ENCODE measurements around the gene MYO18A. TPM values are rescaled to one million over a fixed set of nuclear protein-coding genes. Genes with fewer than 3 reads are reported as not detected.

The MYO18A gene
- total RNA-seq, 1 donor from 2014 or later: 11.6 TPM

DNA sequence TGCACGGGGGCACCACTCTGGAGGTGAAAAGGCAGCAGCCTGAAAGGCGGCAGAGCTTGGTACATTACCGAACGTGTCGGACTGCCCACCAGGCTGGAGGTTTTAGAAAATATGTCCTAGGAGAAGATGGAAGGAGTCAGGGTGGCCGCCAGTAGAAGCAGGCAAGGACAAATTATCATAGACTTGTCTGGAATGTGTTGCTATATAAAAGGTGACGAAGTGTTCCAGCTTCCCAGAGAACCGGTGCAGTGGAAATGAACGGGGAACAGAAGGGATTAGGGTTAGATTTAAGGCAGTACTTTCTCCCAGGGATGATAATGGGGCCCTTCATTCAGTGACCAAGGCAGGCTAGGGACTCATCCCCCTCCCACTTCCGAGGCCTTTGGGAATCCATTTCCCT, 109.9 kb downstream of the MYO18A start:
- H3K79me2 ChIP-seq (ENCODE audit: low read depth): no peaks in the 10 kb centered on the region
- TF ChIP-seq EZH2 (IDR thresholded peaks at IDR 0.05): no peak
- TF ChIP-seq CTCF (IDR thresholded peaks at IDR 0.05): no peak
- no peak for TF ChIP-seq EZH2phosphoT487 (IDR thresholded peaks at IDR 0.05)
- Mint-ChIP-seq H3K36me3 (no peaks in the 10 kb centered on the region), H3K9me3 (no peaks in the 10 kb centered on the region), H3K27me3 (ENCODE audit: insufficient read depth, low read depth) (peaks cover 8% of the 10 kb centered on the region), H3K4me1 (peaks cover 22% of the 10 kb centered on the region), H3K27ac (no peak overlapping the region), H3K4me3 (no peak overlapping the region)
- H3K4me3 ChIP-seq: no peak overlapping the region
- peaks cover 32% of the 10 kb centered on the region for H3F3A ChIP-seq (ENCODE audit: low read depth)
- peak overlapping the region; percentile 16 for H3K27ac ChIP-seq
- H3K4me2 ChIP-seq: peak overlapping the region; percentile 29
- H3K4me1 ChIP-seq: peaks cover 32% of the 10 kb centered on the region
- no peaks in the 10 kb centered on the region for H3K36me3 ChIP-seq
- H3K9ac ChIP-seq: no peak overlapping the region
- H3K27me3 ChIP-seq: no peaks in the 10 kb centered on the region
- no peaks in the 10 kb centered on the region for H3K9me3 ChIP-seq (ENCODE audit: low read depth)
- DNase-seq (ENCODE audit: low spot score): peak; percentile 51
- H2AFZ ChIP-seq (replicated peaks): no peak overlapping the region
- H4K20me1 ChIP-seq (ENCODE audit: low read depth): no peaks in the 10 kb centered on the region

- DNase-seq (ENCODE audit: low spot score): no peak
- H3K36me3 ChIP-seq: no peaks in the 10 kb centered on the region
These were observed 110.6 kb downstream of the MYO18A start for GRCh38 chr17:29069526-29070041.

DNA sequence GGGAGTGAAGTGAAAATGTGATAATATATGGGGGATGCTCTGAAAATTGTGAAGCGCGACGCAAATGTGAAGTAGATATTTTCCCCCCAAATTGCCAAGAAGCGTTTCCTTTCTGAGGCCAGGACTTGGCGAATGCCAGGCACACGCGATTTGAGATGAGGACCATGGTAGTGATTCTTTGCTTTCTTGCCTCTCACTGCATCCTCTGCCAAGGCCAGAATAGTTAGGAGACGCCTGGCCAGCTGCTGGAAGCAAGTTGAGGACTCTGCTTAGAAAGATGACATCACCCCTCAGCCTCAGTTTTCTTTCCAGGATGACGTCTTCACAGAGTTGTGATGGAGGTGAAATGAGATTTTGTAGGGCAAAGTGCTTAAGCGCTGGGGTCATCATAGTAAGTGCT, 111.4 kb downstream of the MYO18A start:
- no peak overlapping the region for H3K4me2 ChIP-seq
- no peaks in the 10 kb centered on the region for H3K9me3 ChIP-seq (ENCODE audit: low read depth)
- H3K4me3 ChIP-seq: no peak overlapping the region
- H3K9me3 Mint-ChIP-seq: no peaks in the 10 kb centered on the region
- no peak overlapping the region for H3K27ac Mint-ChIP-seq
- peaks cover 8% of the 10 kb centered on the region for H3K27me3 Mint-ChIP-seq (ENCODE audit: insufficient read depth, low read depth)
- no peaks in the 10 kb centered on the region for H4K20me1 ChIP-seq (ENCODE audit: low read depth)
- no peak for TF ChIP-seq EZH2 (IDR thresholded peaks at IDR 0.05)
- TF ChIP-seq CTCF (IDR thresholded peaks at IDR 0.05): no peak
- no peak for TF ChIP-seq EZH2phosphoT487 (IDR thresholded peaks at IDR 0.05)
- no peak overlapping the region for H3K9ac ChIP-seq
- H3K27me3 ChIP-seq: no peaks in the 10 kb centered on the region
- H3K4me1 Mint-ChIP-seq: peaks cover 24% of the 10 kb centered on the region
- no peak for DNase-seq (ENCODE audit: low spot score)
- no peaks in the 10 kb centered on the region for H3K36me3 Mint-ChIP-seq
- no peak overlapping the region for H3K4me3 Mint-ChIP-seq
- H2AFZ ChIP-seq (replicated peaks): no peak overlapping the region
- H3F3A ChIP-seq (ENCODE audit: low read depth): peaks cover 32% of the 10 kb centered on the region
- H3K79me2 ChIP-seq (ENCODE audit: low read depth): no peaks in the 10 kb centered on the region
- peaks cover 32% of the 10 kb centered on the region for H3K4me1 ChIP-seq
- no peak overlapping the region for H3K27ac ChIP-seq
- H3K36me3 ChIP-seq: no peaks in the 10 kb centered on the region

More at GRCh38 chr17:29069526-29070041, 110.6 kb downstream of the MYO18A start:
- no peak overlapping the region for H3K4me3 ChIP-seq
- Mint-ChIP-seq H3K4me3 (no peak overlapping the region), H3K36me3 (no peaks in the 10 kb centered on the region), H3K27ac (no peak overlapping the region), H3K9me3 (no peaks in the 10 kb centered on the region), H3K4me1 (peaks cover 22% of the 10 kb centered on the region), H3K27me3 (ENCODE audit: insufficient read depth, low read depth) (peaks cover 8% of the 10 kb centered on the region)
- no peak for TF ChIP-seq CTCF (IDR thresholded peaks at IDR 0.05)
- H3K9me3 ChIP-seq (ENCODE audit: low read depth): no peaks in the 10 kb centered on the region
- peaks cover 32% of the 10 kb centered on the region for H3K4me1 ChIP-seq
- no peak overlapping the region for H3K9ac ChIP-seq
- peaks cover 32% of the 10 kb centered on the region for H3F3A ChIP-seq (ENCODE audit: low read depth)
- no peaks in the 10 kb centered on the region for H3K79me2 ChIP-seq (ENCODE audit: low read depth)
- no peak overlapping the region for H3K4me2 ChIP-seq
- H2AFZ ChIP-seq (replicated peaks): no peak overlapping the region
- no peak overlapping the region for H3K27ac ChIP-seq
- no peaks in the 10 kb centered on the region for H4K20me1 ChIP-seq (ENCODE audit: low read depth)
- H3K27me3 ChIP-seq: no peaks in the 10 kb centered on the region
